BLaER1 treated with 17β-estradiol and CSF1 and Interleukin-3, amounts not matched to agents 10 nM and 100 nM (cell line): Measurements from ENCODE around the gene SORCS2.

ENCODE experiments used
- H3K27ac ChIP-seq, 11 experiments: shearing (Covaris generic); formaldehyde crosslinking; 2 replicates each; pipeline ENCODE4 v1.8.1; 2022
- H3K27me3 ChIP-seq, 11 experiments: shearing (Covaris generic); formaldehyde crosslinking; 2 replicates each; pipeline ENCODE4 v1.8.1; 2022
- H3K36me3 ChIP-seq, 11 experiments: shearing (Covaris generic); formaldehyde crosslinking; 2 replicates each; pipeline ENCODE4 v1.8.1; 2022
- H3K4me1 ChIP-seq, 10 experiments: shearing (Covaris generic); formaldehyde crosslinking; 2 replicates each; pipeline ENCODE4 v1.8.1; 2022
- H3K4me2 ChIP-seq, 11 experiments: shearing (Covaris generic); formaldehyde crosslinking; 2 replicates each; pipeline ENCODE4 v1.8.1; 2022
- H3K4me3 ChIP-seq, 10 experiments: shearing (Covaris generic); formaldehyde crosslinking; 2 replicates each; pipeline ENCODE4 v1.8.1; 2022
- H3K9ac ChIP-seq, 11 experiments: shearing (Covaris generic); formaldehyde crosslinking; 2 replicates each; pipeline ENCODE4 v1.8.1; 2022
- H3K9me3 ChIP-seq, 11 experiments: shearing (Covaris generic); formaldehyde crosslinking; replicated peaks in 1 of 11; 2 replicates each; pipeline ENCODE4 v1.8.1; 2022
- H4K20me1 ChIP-seq, 11 experiments: shearing (Covaris generic); formaldehyde crosslinking; 2 replicates each; pipeline ENCODE4 v1.8.1; 2022
- Cebpa-rat ChIP-seq, 11 experiments: shearing (Covaris generic); IDR thresholded peaks; 2 replicates each; pipeline ENCODE4 v1.8.1; 2022

SORCS2 gene

DNA sequence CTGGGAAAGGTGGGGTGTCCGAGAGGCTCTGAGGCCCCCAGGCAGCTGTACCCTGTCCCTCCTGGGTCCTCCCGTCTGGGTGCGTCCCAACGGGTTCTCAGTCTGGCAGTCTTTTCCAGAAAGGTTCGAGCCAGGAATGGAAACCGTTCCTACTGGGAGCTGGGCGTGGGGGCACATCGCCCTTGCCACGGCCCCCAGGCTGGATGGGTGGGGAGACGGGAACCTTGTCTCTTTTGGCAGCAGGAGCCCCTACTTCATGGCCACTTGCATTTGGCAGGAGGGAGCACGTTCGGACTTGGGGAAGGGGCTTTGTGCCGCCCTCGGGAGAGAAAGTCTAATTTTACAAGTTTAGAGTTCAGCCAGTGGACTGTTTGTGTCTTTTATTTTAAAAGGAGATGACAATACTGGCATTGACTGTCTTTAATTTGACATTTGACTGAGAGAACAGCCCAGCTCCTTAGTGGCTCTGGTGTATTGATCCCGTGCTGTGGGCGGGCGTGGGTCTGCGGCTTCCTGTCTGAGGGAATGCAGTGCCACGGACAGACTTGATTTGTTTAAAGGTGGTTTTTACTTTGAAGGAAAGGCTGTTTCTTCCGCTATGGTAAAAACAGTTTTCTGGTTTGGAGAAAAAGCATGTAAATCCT lies 95.1 kb downstream of the SORCS2 start:
- peaks cover 0 to 26% (median 0%) of the 10 kb centered on the region in 11 experiments; a peak in 3 of 22 replicates for H4K20me1 ChIP-seq
- H3K27me3 ChIP-seq = peaks cover 0 to 39% (median 0%) of the 10 kb centered on the region in 11 experiments; a peak in 4 of 22 replicates
- peaks cover 0 to 66% (median 46%) of the 10 kb centered on the region in 10 experiments; a peak in 18 of 20 replicates for H3K4me1 ChIP-seq
- no peaks in the 10 kb centered on the region for H3K36me3 ChIP-seq
- peak overlapping the region in 10 of 11 experiments; percentile 16 to 61 (median 42); a peak in 19 of 22 replicates for H3K4me2 ChIP-seq
- H3K9ac ChIP-seq = peak overlapping the region in 3 of 11 experiments; percentile 1 to 32 (median 14); a peak in 1 of 22 replicates
- no peaks in the 10 kb centered on the region for H3K9me3 ChIP-seq
- no peak overlapping the region for H3K27ac ChIP-seq
- H3K4me3 ChIP-seq = no peak overlapping the region
- TF ChIP-seq Cebpa-rat (IDR thresholded peaks at IDR 0.05) = no peak

DNA sequence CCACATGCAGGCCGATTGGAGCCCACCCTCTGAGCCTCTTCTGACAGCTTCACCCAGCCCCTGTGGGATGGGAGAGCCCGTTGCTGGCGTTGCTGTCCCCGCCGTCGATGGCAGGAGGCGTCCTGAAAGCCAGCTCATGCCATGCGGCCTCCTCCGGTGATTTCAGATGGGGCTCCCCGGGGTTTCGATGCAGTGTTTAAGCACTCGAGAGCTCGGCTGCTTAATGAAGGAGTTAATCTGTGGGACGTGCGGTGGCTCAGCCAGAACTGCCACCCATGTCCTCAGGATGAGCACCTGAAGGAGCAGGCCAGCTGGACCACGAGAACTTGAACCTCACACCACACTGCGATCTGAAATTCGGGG lies 95.6 kb downstream of the SORCS2 start:
- TF ChIP-seq Cebpa-rat (IDR thresholded peaks at IDR 0.05) = no peak
- H3K27me3 ChIP-seq = peaks cover 0 to 39% (median 0%) of the 10 kb centered on the region in 11 experiments; a peak in 4 of 22 replicates

DNA sequence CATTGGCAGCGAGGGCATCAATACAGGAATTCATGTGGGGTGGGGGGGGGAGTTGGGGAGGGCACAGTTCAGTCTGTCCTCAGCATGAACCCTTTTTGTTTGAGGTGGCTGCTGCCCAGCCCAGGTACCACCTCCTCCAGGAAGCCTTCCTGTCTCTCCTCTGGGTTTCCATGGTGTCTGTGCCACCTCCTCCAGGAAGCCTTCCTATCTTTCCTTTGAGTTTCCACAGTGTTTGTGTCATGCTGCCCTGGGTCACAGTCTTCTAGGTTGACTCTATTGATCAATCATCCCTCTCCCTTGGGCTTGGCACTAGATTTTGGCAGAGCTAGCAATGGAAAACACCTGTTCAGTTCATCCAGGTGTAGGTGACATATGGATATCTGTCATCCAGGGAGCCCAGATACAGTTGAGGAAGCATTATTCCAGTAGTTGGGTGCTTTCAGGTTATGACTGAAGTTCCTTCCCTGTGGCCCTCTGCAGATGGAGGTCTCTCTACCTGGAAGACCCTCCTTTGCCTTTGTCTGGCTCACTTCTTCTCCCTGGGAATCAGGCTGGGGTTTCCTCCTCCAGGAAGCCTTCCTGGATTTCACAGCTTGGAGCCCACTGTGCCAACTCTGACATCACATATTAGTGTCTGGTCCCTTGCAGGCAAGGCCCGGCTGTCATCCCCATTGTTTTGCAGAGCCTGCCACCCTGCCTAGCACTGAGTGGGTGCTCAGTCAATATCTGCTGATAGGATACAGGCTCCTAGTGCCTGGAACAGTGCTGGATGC lies 96.6 kb downstream of the SORCS2 start:
- no peaks in the 10 kb centered on the region for H3K9me3 ChIP-seq
- peaks cover 0 to 39% (median 0%) of the 10 kb centered on the region in 11 experiments; a peak in 4 of 22 replicates for H3K27me3 ChIP-seq
- H3K4me1 ChIP-seq = peaks cover 0 to 56% (median 37%) of the 10 kb centered on the region in 10 experiments; a peak in 16 of 20 replicates
- peaks cover 0 to 26% (median 0%) of the 10 kb centered on the region in 11 experiments; a peak in 4 of 22 replicates for H4K20me1 ChIP-seq
- no peak overlapping the region for H3K27ac ChIP-seq
- no peak overlapping the region for H3K4me3 ChIP-seq
- H3K4me2 ChIP-seq = peak overlapping the region in 3 of 11 experiments; percentile 29 to 62 (median 46); a peak in 2 of 22 replicates
- TF ChIP-seq Cebpa-rat (IDR thresholded peaks at IDR 0.05) = no peak
- H3K36me3 ChIP-seq = no peaks in the 10 kb centered on the region
- H3K9ac ChIP-seq = no peak overlapping the region

More for the DNA sequence above, 95.6 kb downstream of the SORCS2 start:
- no peaks in the 10 kb centered on the region for H3K9me3 ChIP-seq
- peaks cover 0 to 26% (median 0%) of the 10 kb centered on the region in 11 experiments; a peak in 3 of 22 replicates for H4K20me1 ChIP-seq
- H3K27ac ChIP-seq = no peak overlapping the region
- no peak overlapping the region for H3K4me3 ChIP-seq
- H3K36me3 ChIP-seq = no peaks in the 10 kb centered on the region
- H3K4me2 ChIP-seq = peak overlapping the region in 10 of 11 experiments; percentile 16 to 61 (median 42); a peak in 18 of 22 replicates
- 0 out of 22 replicates have a peak overlapping the region, but pooled peaks of 2 of the 11 experiments have one; percentile 1 to 14 for H3K9ac ChIP-seq
- H3K4me1 ChIP-seq = peaks cover 0 to 64% (median 41%) of the 10 kb centered on the region in 10 experiments; a peak in 17 of 20 replicates

DNA sequence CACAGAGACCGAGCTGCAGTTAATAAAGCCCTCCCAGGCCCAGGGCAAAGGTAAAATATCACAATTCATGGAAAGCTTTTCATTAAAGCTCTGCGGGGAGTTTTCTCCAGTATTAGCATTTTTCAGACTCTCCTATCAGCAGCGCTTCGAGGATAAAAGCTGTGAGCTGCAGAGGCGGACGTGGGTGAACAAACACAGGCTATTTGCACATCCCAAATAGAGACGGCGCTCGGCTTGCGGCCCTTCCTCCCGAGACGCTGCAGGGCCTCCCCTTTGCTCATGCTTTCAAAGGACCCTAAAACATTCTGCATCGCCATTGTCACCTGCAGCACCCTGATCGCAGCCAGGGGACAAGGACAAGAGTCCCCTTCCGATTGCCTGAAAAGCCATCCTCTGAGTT lies 97.3 kb downstream of the SORCS2 start:
- H3K27me3 ChIP-seq = peaks cover 0 to 39% (median 0%) of the 10 kb centered on the region in 11 experiments; a peak in 4 of 22 replicates
- H3K9ac ChIP-seq = no peak overlapping the region; a peak in 1 of 22 replicates
- peaks cover 0 to 60% (median 37%) of the 10 kb centered on the region in 10 experiments; a peak in 16 of 20 replicates for H3K4me1 ChIP-seq
- no peak for TF ChIP-seq Cebpa-rat (IDR thresholded peaks at IDR 0.05)
- H3K27ac ChIP-seq = no peak overlapping the region
- H3K9me3 ChIP-seq = no peaks in the 10 kb centered on the region
- H3K36me3 ChIP-seq = no peaks in the 10 kb centered on the region
- H4K20me1 ChIP-seq = peaks cover 0 to 26% (median 0%) of the 10 kb centered on the region in 11 experiments; a peak in 4 of 22 replicates
- H3K4me3 ChIP-seq = no peak overlapping the region
- H3K4me2 ChIP-seq = peak overlapping the region in 6 of 11 experiments; percentile 21 to 62 (median 38); a peak in 10 of 22 replicates

DNA sequence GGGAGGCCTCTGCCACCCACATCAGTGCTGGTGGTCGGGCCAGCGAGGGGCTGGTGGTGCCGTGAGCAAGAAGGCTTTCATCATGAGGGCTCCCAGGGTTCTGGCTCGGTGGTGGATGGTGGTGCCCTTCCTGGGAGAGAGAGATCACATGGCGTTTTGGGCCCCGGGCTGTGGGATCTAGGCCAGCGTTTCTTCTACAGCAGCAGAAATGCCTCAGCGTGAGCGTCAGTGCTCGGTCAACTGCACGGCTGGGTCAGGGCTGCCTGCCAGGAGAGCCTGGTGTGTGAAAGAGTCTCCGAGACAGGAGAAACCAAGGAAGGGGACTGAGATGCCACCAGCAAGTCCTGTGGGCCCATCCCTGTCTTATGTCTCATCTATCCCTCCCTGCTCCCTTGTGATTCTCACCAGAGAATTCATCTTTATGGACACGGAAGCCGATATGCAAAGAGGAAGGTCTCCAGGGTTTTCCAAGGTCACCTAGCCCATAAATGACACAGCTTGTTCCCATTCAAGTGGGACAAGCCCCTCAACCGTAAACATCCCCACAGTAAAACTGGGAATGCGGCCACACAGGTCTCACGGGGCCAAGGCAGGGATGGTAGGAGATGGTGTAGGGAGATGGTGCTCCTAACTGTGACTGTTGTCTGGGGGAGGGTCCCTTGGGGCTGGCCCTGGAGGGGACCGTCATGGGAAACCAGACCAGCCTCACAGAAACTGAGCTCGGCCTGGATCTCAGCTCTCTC lies 99.2 kb downstream of the SORCS2 start:
- Histone ChIP-seq H3K36me3 (no peaks in the 10 kb centered on the region), H3K4me2 (peak overlapping the region in 7 of 11 experiments; percentile 31 to 47 (median 46); a peak in 12 of 22 replicates), H3K9me3 (no peaks in the 10 kb centered on the region), H3K27me3 (peaks cover 0 to 38% (median 0%) of the 10 kb centered on the region in 11 experiments; a peak in 4 of 22 replicates), H3K9ac (no peak overlapping the region), H4K20me1 (peaks cover 0 to 31% (median 0%) of the 10 kb centered on the region in 11 experiments; a peak in 5 of 22 replicates), H3K4me3 (no peak overlapping the region), H3K4me1 (peaks cover 0 to 70% (median 51%) of the 10 kb centered on the region in 10 experiments; a peak in 16 of 20 replicates), H3K27ac (no peak overlapping the region)
- no peak for TF ChIP-seq Cebpa-rat (IDR thresholded peaks at IDR 0.05)

DNA sequence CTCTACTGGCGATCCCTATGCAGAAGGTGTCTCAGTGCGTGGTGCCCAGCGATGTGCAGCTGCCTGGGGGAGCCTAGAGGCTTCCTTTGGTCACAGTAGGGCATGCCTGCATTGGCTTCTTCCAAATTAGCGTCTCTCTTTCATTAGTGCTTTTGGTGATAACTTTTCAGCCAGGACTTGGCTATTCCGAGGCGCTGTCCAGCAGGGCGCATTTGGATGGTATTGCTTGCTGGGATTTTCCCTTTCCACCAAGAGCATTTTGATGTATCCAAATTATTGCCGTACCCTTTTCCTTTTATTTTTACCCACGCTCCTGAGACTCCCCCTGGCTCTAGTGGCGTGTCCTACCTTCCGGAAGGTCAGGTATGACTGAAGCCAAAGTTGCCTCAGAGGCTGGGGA lies 101.4 kb downstream of the SORCS2 start:
- no peaks in the 10 kb centered on the region for H3K36me3 ChIP-seq
- no peak overlapping the region for H3K4me3 ChIP-seq
- no peak for TF ChIP-seq Cebpa-rat (IDR thresholded peaks at IDR 0.05)

DNA sequence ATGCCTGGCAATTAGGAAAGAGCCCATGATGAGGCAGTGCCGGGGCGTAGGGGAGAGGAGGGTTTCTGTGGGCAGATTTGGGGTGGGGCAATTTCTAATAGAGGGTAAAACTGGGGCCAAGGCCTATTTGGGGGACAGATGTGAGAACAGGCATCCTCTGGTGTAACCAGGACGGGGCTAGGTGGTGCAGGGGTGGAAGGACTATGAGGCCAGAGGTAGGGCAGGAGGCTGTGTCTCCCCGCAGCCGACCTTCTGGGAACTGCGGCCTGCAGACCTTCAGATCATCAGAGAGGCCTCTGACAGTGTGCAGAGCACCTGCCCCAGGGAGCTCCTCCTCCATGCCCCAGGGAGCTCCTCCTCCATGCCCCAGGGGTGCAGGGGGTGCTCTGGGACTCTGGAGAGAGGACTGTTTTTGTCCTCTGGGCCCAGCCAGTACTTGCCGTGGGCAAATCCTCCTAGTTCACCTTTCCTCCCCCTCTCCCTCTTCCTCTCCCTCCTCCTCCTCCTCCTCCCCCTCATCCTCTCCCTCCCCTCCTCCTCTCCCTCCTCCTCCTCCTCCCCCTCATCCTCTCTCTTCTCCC lies 101.9 kb downstream of the SORCS2 start:
- H4K20me1 ChIP-seq = peaks cover 0 to 29% (median 0%) of the 10 kb centered on the region in 11 experiments; a peak in 4 of 22 replicates
- H3K4me1 ChIP-seq = peaks cover 0 to 77% (median 64%) of the 10 kb centered on the region in 10 experiments; a peak in 18 of 20 replicates
- no peak overlapping the region for H3K27ac ChIP-seq
- no peak for TF ChIP-seq Cebpa-rat (IDR thresholded peaks at IDR 0.05)
- H3K9me3 ChIP-seq = no peaks in the 10 kb centered on the region
- H3K9ac ChIP-seq = no peak overlapping the region
- H3K4me3 ChIP-seq = no peak overlapping the region
- peaks cover 0 to 26% (median 0%) of the 10 kb centered on the region in 11 experiments; a peak in 5 of 22 replicates for H3K27me3 ChIP-seq
- no peak overlapping the region for H3K4me2 ChIP-seq
- H3K36me3 ChIP-seq = no peaks in the 10 kb centered on the region

More for the DNA sequence above, 101.4 kb downstream of the SORCS2 start:
- Histone ChIP-seq H3K4me2 (no peak overlapping the region), H3K27ac (no peak overlapping the region), H3K4me1 (peaks cover 0 to 77% (median 59%) of the 10 kb centered on the region in 10 experiments; a peak in 18 of 20 replicates), H3K9me3 (no peaks in the 10 kb centered on the region), H3K9ac (no peak overlapping the region), H4K20me1 (peaks cover 0 to 33% (median 0%) of the 10 kb centered on the region in 11 experiments; a peak in 4 of 22 replicates), H3K27me3 (peaks cover 0 to 24% (median 0%) of the 10 kb centered on the region in 11 experiments; a peak in 4 of 22 replicates)
